PFSK-1 (cell line): Measurements from ENCODE around the gene NFIB.

Experiments used
- POLR2AphosphoS5 ChIP-seq: IDR thresholded peaks from 2 replicates; pipeline ENCODE4 v1.6.1; 2012; ENCODE audit warnings: low read depth, mild to moderate bottlenecking, control low read depth, low read length, moderate library complexity
- REST ChIP-seq, 2 experiments: IDR thresholded peaks; 2 replicates each; pipeline versions ENCODE4 v1.6.1 to v1.8.0; 2011 to 2012; ENCODE audit warnings: low read depth in 2 of 2, low read length in 2 of 2, control low read depth in 1 of 2, inconsistent platforms in 1 of 2, mild to moderate bottlenecking in 1 of 2, moderate library complexity in 1 of 2; ENCODE audit not compliant: insufficient read depth in 1 of 2

- TF ChIP-seq POLR2AphosphoS5 = no peak
- no peak for TF ChIP-seq REST (IDR thresholded peaks at IDR 0.05; ENCODE audit: insufficient read depth in 1 of 2, low read depth in 2 of 2, low read length in 2 of 2)
These were observed 37.4 kb upstream of the NFIB start for GRCh38 chr9:14351221-14351836.
